GM21737 (cell line): Measurements from ENCODE around the gene POLR1C.
"Not testable (repeated sequence)": the region's sequence is repeated elsewhere in the genome, so short reads cannot be mapped to it uniquely, and the experiment has no call there.

Experiments
- ATAC-seq: cut with Tn5 transposase; IDR thresholded peaks from one replicate; pipeline ENCODE4 v1.9.1; 2021; ENCODE audit warnings: mild to moderate bottlenecking, moderate library complexity; ENCODE audit not compliant: unreplicated experiment

Gene POLR1C

GRCh38 chr6:43492673-43493072, 24.2 kb upstream of the POLR1C start:
- ATAC-seq, result no peak

GRCh38 chr6:43493230-43493629, 23.7 kb upstream of the POLR1C start:
- ATAC-seq, result no peak

GRCh38 chr6:43493833-43494232, 23.1 kb upstream of the POLR1C start:
- no peak for ATAC-seq

- ATAC-seq, result no peak
Observed at GRCh38 chr6:43494321-43494720, 22.6 kb upstream of the POLR1C start.

- ATAC-seq, result no peak
Observed at GRCh38 chr6:43494766-43495165, 22.1 kb upstream of the POLR1C start.

GRCh38 chr6:43495409-43495941, 21.4 kb upstream of the POLR1C start:
- no peak for ATAC-seq

- ATAC-seq, result no peak
Observed at GRCh38 chr6:43496370-43497128, 20.3 kb upstream of the POLR1C start.

- ATAC-seq, result no peak
Observed at GRCh38 chr6:43497129-43497396, 19.8 kb upstream of the POLR1C start.

GRCh38 chr6:43497689-43498088, 19.2 kb upstream of the POLR1C start:
- ATAC-seq, result no peak

- ATAC-seq, result not testable (repeated sequence)
Observed at GRCh38 chr6:43498291-43498690, 18.6 kb upstream of the POLR1C start.

GRCh38 chr6:43499028-43499815, 17.7 kb upstream of the POLR1C start:
- no peak for ATAC-seq

GRCh38 chr6:43500921-43501320, 16.0 kb upstream of the POLR1C start:
- ATAC-seq, result no peak

- ATAC-seq, result no peak
Observed at GRCh38 chr6:43502666-43503065, 14.2 kb upstream of the POLR1C start.

- no peak for ATAC-seq
Observed at GRCh38 chr6:43503443-43503842, 13.4 kb upstream of the POLR1C start.

- no peak for ATAC-seq
Observed at GRCh38 chr6:43504756-43505593, 11.9 kb upstream of the POLR1C start.

GRCh38 chr6:43505718-43506117, 11.2 kb upstream of the POLR1C start:
- ATAC-seq, result no peak

GRCh38 chr6:43506171-43506570, 10.7 kb upstream of the POLR1C start:
- ATAC-seq, result no peak

- peak; percentile 45 for ATAC-seq
Observed at GRCh38 chr6:43506667-43507471, 10.0 kb upstream of the POLR1C start.

- no peak for ATAC-seq
Observed at GRCh38 chr6:43508481-43509141, 8.3 kb upstream of the POLR1C start.
